ENCODE measurements around the gene UBL4B.
"Not testable (repeated sequence)": the region's sequence is repeated elsewhere in the genome, so short reads cannot be mapped to it uniquely, and the experiment has no call there.

The UBL4B gene, protein sequence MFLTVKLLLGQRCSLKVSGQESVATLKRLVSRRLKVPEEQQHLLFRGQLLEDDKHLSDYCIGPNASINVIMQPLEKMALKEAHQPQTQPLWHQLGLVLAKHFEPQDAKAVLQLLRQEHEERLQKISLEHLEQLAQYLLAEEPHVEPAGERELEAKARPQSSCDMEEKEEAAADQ

DNA sequence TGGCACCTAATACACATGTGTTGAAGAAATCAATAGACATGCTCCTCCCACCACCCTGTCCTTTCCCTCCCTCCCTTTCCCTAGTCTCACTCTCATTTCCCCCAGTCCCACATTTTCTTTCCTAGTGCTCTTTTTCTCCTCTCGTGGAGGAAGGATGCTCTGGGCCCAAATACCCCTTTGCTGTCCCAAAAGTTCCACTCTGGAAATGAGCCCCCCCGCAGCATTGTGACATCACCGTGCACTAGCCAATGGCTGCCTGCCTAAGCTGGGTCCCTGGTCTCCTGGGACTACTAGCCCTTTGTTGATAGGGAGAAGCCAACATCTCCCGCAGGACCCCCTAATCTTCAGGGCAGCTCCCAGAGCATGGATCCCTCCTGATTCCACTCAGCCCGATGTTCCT is at the start of gene UBL4B:
Gene UBL4B (plus strand): TSS at position 301 of the 400 bp plus-strand sequence. CDS start 92 bp downstream, at position 393.
- DNase-seq: no peak

DNA sequence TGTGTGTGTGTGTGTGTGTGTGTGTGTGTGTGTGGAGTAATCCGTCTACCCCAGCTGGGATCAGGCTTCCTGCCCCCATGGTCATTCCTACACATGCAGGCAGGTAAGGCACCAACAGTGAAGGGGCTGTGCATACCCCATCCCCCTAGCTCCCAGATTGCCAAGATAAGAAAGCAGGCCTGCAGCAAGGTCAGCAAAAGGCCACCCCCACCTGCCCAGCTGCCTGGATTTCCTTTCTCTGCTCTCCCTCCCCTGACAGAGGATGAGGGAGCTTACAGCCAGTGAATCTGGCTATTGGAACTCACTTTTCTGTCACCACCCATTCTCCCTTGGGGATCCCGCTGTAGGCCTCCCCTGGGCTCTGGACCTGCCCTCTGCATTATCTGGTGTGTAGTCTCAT is 49.6 kb upstream of the UBL4B start:
- DNase-seq: no peak

DNA sequence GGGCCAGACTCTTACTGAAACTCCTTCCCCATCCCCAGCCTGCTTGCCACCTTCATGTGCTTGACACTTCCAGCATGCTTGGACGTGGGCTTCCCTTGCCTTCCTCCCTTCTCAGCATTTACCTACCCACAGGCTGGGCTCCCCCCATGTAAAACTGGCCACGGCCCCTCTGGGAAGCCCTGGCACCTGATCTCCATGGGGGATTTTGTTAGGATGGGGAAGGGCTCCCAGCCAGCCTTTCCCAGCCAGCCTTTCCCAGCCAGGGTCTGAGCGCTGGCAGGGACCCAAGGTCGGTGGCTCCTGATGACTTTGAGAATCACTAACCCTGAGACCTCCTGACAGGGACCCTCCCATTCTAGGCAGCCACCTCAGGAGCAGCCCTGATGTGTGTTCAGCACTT is 48.5 kb upstream of the UBL4B start:
- no peak for DNase-seq

DNA sequence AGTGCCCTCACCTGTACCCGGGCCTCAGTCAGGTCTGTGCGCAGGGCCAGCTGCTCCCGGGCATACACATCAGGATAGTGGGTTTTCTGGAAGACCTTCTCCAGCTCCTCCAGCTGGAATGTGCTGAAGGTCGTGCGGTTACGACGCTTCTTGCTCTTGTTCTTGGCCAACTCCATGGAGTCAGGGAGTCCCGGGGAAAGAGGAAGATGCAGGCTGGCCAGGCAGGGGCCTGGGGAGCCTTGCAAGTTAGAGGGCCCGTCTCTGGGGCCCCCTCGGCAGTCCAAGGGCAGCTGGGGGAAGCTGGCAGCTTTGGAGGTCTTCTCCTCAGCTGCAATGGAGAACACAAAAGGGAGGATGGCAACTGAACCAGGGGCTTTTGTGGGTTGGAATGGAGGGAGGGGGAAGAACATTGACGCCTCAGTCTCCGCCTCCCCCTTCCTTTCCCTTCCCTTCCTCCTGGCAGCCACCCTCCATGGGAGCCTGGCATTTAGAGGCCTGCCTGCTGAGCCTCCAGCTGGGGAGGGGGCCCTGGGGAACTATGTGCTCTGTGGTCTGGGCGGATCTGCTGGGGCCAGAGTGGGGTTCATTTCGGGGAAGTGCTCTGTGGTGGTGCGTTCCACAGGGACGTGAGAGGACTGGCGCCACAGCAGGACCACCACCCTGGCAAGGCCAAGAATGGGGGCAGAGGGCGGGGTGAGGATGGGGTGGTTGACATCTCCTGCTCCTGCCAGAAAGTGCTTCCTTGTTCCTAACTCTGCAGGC is 47.5 kb upstream of the UBL4B start:
- no peak for DNase-seq

DNA sequence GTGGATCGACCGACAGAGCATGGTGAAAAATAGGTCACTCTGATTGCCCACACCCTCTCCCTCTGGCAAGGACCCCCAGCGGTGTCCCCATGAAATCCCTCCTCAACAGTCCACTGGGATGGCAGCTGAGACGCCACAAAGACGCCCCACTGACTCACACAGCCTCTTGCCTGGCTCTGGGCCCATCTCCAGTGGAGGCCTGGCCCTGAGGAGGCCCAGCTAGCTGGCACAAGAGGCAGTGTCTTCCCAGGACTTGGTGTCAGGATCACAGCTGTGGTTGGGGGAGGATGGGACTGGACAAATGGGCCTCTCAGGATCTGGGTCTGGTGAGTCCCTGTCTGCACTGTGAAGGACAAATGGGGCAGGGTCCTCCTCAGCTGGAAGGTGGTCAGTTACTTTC is 46.4 kb upstream of the UBL4B start:
- no peak for DNase-seq

DNA sequence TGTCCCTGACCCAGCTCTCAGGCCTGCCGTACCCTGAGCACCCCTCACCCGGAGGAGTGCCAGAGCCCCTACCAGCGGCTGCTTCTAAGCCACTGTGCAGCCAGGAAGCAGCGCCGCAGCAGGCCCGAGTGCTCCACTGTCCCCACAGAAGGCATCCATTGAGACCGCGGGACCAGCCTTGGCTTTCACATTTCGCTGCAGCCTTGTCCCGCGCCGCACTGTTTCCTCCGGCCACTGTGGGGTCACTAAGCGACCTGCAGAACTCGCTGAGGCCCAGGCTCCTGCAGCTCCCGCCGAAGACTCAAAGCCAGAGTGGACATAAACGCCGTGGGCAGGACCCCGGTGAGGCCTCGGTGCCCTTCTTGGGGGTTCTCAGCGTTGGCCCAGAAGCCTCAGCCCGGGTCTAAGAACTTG is 44.8 kb upstream of the UBL4B start:
- no peak for DNase-seq

DNA sequence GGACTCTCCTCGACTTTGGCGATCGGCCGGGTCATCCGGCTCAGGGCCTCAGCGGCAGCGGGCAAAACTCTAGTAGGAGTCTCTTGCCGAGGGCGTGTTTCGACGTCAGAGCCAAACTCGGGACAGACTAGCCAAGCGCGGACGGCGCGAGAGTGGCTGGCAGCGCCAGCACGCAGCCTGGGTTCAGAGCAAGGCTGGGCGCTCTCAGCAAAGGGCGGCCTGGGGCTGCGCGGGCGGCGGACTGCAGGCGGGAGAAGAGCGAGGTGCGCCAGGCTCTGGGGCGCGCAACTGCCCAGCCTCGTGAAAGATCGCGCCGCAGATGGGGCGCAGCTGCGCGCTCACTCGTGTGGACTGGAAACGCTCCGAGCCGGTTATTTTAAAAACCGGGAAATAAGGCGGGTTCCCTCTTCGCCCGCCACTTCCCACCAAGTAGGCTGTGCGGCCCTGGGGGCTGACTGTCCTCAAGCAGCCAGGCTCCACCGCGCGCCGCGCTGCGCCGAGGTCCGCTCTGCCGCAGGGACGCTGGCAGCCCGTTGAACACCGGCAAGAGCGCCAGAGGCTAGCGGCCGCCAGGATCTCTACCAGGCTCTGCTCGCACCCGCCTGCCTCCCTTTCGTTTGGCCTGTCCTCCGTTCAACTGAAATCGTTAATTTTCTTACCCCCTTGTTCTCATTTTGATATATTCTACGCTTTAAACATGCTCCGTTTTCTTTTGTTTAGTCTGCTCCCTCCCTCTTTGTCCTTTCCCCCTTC is 44.2 kb upstream of the UBL4B start:
- no peak for DNase-seq

DNA sequence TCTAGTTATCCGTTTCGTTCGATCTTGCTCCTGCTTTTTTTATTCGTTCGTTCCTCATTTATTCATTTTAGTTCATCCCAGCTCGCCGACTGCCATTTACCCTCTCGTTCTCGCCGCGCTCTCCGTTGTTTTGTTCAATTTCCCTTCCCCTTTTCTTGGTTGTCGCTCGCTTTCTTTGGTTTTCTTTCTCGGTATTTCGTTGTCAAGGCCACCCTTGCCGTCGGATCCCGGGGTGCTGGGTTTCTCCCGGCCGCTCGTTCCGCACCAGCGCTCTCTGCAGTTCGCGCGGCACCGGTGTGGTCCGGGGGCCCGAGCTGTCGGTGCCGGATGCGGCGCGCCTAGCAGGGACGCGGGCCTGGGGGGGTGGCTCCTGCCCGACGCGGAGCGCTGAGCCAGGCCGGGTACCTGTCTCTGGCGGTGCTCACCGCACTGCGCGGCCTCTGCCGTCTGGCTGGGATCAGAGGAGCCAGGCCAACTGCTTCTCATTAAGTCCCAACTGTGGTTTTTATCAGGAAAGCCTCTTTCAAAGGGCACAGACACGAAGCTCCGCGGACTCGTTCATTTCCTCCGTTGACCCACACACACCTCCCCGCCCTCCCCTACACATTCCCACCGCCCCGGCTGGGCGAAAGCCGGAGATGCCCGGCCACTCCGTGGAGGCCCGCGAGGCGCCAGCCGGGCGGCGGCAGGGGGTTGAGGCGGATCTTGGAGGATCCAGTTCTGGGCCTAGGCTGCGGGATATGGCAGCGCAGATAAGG is 43.4 kb upstream of the UBL4B start:
- DNase-seq: no peak

DNA sequence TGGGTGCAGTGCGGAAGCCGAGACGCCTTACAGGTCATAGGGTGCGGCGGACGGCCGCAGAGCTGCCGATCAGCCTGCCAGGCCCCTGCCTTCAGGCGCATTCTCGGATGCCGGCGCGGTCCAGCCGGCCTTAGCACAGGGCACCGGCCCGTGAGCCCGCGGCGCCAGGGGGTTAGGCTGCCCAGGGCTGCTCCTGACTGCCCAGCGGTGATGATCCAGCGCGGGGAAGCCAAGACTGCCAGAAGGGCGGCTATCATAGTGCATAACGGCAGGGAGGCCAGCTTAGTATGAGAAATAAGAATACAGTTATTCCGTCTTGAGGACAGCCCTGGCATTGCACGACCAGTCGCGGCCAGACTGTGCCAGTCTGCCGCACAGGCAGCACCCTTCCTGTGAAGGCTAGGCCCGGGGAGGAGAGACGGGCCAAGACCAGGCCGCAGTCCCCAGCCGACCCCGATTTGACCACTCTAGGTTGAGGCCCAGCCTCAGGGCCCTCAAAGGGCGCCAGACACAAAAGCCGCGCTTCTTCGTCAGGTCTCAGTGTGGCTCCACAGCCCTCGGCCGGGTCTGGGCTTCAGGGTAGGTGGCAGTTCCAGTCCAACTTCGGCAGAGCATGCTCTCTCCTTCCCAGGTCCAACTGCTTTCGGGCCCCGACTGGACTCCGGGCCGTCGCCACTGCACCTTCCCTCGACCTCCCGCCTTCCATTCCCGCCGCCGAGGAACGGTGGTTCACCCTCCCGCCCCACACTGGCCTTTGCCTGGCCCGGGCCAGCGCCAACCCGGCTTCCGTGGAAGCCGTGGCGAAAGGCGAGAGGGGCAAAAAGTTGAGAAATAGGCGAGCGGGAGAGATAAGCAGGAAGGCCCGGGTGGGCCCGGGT is 42.6 kb upstream of the UBL4B start:
- no peak for DNase-seq

DNA sequence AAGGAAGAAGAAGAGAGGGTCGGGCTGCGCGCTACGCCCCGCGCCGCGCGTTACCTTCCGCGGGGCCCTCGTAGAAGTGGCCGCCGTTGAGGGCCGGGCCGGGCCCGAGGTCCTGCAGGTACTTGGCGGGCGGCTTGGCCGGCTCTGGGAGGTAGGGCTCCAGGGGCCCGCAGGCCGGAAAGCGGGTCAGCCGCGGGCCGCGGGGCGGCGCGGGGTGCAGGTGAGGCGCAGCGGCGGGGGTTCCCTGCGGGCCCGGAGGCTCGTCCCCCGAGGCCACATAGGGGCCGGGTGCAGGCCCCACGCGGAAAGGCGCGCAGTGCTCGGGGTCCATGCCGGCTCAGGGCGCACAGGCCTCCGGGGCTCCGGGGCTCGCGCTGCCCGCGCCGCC is 42.0 kb upstream of the UBL4B start:
- no peak for DNase-seq

DNA sequence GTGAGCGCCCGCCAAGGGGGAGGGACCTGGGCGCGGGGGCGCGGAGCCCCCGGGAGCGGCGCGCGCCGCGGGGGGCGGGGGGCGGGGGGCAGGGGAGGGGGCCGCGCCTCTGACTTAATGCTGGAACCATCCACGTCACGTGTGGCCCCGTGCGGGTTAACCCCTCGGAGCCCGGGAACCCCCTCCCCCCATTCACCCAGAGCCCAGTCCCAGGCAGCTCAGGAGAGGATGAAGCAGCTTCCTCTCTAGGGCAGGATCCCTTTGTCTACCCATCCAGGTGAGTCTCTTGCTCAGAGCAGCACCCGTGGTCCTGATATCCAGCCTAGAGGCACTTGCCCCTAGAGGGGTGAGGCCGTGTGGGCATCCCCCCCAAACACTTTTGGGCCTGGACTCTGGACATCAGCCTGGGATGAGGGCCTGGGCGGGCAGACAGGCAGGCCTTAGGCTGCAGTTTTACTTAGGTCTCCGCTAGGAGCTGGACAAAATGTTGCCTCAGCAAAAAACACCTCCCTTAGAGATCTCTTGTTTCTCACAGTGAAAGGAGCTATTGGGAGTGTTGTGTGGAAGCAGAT is 41.5 kb upstream of the UBL4B start, which contains the start of gene ALX3:
Gene ALX3 (minus strand): TSS at position 2 of the 572 bp plus-strand sequence. CDS start 60 bp downstream, outside the sequence.
- no peak for DNase-seq

DNA sequence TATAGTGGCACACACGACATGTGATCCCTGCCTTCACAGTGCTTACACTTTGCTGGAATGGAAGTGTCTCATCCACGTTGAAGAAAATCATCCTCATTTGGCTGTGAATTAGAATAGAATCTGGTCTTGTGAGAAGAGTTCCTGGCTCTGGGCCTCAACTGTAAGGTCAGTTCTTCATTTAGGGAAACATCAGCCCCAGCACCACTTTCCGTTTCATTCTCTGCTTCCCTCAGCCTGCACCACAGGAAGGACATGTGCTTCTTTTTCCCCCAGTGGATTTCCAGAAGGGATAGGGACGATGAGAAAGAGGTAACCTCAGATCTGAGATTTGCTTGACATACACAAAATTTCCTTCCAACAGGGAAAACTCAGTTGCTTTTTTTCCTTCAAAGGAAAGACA is 38.1 kb upstream of the UBL4B start:
- DNase-seq: no peak

DNA sequence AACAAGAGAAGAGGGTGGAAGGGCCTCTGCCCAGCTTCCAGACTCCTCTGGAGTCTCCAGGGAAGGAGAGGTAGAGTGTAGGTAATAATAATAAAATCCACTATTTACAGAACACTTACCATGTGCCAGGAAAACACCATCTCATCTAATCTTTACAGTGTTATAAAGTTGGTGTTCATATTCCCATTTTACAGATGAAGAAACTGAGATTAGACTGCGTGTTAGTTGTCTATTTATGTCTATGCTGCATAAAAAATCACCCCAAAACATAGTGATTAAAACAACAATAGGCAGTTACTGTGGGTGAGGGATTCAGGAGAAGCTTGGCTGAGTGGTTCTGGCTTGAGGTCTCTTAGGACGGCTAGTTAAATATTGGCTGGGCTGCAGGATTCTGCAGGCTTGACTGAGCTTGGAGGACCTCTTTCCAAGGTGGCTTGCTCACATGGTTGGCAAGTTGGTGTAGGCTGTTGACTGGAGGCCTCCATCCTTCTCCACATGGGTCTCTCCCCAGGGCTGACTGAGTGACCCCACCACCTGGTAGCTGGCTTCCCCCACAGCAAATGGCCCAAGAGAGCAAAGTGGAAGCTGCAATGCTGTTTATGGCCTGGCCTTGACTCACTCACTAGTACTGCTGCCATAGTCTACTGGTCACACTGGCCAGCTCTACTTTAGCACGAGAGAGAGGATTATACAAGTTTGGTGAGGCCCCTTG is 35.3 kb upstream of the UBL4B start:
- no peak for DNase-seq

DNA sequence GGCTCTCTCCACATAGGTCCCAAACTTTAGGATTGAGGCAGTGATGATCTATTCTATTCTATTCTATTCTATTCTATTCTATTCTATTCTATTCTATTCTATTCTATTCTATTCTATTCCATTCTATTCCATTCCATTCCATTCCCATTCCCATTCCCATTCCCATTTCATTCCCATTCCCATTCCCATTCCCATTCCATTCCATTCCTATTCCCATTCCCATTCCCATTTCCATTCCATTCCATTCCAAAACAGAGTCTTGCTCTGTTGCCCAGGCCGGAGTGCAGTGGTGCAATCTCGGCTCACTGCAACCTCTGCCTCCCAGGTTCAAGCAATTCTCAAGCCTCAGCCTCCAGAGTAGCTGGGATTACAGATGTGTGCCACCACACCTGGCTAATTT is 32.2 kb upstream of the UBL4B start:
- DNase-seq: not testable (repeated sequence)

DNA sequence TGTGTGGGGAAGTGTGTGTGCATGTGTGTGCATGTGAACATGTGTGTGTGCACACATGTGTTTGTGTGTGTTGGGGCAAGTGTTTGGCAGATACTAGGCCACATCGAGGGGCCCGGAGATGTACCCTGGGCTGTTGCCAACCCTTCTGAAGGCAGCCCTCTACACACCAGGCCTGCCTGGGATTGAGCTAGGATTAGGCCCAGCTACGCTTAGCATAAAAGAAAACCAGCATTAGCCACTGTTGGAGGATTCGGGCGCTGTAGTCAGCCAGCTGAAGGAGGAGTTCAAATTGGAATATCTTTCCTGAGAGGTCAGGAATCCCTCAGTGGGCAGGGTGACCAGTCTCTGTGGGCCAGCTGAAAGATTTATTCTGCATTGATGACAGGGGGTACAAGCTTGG is 31.2 kb upstream of the UBL4B start:
- DNase-seq: no peak

DNA sequence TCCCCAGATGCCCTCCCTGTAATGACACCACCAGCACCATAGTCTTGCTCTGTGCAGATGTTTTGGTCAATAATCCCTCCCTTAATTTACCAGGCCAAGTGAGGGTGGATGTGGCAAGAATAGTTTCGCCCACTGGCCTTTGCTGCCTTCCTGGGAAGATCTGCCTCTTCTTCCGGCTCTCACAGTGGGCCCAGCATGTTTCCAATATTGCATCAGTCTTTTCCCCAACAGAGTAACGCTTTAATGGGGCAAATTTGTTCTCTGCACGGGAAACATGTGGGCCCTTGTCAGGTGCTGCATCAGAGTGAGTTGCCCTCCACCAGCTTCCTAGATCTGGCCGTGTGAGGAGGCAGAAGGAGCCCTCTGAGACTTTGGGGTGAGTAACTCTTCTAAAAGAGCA is 29.8 kb upstream of the UBL4B start:
- DNase-seq: no peak

DNA sequence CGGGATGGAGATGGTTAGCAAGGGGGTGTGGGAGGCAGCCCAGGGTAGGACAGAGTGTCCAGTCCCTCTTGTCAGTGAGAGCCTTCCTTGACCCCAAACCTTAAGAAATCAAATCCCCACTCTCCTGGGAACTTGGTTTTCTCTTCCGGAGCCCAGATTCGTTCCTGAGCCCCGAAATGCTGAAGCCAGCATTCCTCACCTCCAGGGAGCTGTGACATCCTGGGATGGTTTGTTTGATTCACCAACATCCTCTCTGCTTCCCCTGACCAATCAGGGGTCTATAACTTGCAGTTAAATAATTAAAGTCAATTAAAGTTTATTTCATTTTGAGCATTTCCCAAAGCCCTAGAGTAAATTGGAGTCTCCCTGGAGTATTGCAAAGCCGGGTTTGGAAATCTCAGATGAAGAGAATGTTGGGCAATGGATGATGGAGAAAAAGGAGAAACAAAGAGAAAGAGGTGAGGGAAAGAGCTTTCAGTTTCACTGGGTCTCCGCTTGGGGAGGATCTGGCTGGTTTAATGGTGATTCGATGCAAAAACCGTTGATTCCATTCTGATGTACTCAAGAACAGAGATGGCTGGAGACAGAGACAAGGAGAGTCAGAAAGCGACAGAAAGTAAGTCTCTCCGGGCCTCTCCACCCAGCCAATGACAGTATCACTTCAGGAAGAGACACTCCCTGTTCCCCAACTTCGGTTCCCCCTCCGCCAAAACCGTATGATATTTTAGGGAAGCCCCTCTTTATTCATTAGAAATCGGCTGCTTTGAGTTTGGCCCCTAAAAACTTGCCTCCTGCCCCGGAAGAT is 29.0 kb upstream of the UBL4B start:
- no peak for DNase-seq

DNA sequence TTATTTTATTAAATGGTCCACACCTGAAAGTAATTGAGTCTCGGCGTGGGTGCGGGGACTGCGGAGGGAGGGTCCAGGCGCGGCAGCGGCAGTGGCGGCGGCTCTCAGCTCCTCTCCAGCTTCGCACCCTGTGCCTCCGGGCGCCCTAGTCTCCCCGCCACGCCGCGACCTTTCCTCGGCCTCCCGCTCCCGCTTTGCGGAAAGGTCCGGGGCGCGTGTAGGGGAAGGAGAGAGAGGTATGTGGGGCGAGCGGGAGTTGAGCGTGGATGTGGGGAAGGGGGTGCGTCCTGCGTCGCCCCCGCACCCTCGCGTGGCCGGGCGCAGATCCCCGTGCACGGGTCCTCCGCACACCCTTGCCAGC is 28.4 kb upstream of the UBL4B start:
- no peak for DNase-seq

DNA sequence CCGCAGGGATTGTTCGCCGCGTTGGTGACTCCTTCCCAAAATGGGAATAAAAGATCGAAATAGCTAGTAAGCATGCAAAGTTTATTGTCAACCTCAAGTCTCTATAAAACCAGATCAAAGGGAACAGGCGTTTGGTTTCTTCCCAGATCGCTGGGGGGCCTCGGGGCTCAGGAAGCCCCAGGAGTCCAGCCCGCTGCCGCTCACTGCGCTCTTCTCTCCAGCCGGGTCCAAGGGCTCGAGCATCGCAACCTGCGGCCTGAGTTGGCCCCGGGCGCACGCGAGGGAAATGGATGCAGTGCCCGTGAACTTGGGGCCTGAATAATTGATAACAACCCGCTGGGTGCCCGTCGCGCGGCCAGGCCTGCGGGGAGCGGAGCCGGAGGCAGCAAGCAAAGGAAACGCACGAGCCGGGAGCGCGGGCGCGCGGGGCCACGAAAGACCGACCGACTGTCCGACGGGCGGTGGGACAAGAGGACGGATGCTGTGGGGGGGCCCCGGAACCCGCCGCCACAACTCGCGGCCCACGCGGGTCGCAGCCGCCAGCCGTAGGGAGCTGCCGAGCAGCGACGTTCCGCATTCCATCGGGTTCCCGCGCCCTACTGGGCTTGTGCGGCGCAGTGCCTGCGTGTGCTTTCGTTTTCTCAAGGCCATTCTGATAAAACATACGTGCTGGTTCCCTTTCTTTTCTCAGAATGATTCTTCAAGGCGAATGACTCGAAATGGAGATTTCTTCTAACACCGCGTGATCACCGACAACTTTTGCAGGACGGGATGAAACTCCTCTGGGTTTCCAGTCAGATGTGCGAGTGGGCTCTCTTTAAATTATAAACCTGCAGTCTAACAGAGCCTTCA is 27.8 kb upstream of the UBL4B start:
- DNase-seq: no peak
